ENCODE measurements around the gene ZBED4.

The ZBED4 gene

GRCh38 chr22:49884075-49884474, 30.4 kb downstream of the ZBED4 start:
- Histone ChIP-seq H3K36me3 (ENCODE audit: control insufficient read depth, low read length) (peaks cover 72% of the 10 kb centered on the region), H3K9me2 (replicated peaks; ENCODE audit: control insufficient read depth, low read length) (no peaks in the 10 kb centered on the region), H3F3A (ENCODE audit: control insufficient read depth, insufficient read depth) (no peaks in the 10 kb centered on the region), H3K4me2 (ENCODE audit: low read length) (no peak overlapping the region), H4K20me1 (ENCODE audit: control insufficient read depth, insufficient read depth, low read depth, low read length) (no peaks in the 10 kb centered on the region; the same call in 1 of the 2 replicates), H3K79me2 (ENCODE audit: control insufficient read depth, low read length) (peaks cover 94% of the 10 kb centered on the region), H3K27ac (ENCODE audit: low read depth, low read length) (no peak overlapping the region), H3K27me3 (ENCODE audit: control insufficient read depth, low read length) (no peaks in the 10 kb centered on the region), H3K4me1 (ENCODE audit: control insufficient read depth, low read length) (no peaks in the 10 kb centered on the region), H3K4me3 (ENCODE audit: low read length) (no peak overlapping the region), H3K9me3 (ENCODE audit: control insufficient read depth, insufficient read depth, low read length) (no peaks in the 10 kb centered on the region)
- TF ChIP-seq CTCF (IDR thresholded peaks at IDR 0.05; ENCODE audit: low read depth, low read length, poor library complexity, severe bottlenecking) (no peak), EZH2phosphoT487 (IDR thresholded peaks at IDR 0.05; ENCODE audit: borderline replicate concordance, low read length) (no peak)

- no peak for TF ChIP-seq EZH2phosphoT487 (IDR thresholded peaks at IDR 0.05; ENCODE audit: borderline replicate concordance, low read length)
- no peak for TF ChIP-seq CTCF (IDR thresholded peaks at IDR 0.05; ENCODE audit: low read depth, low read length, poor library complexity, severe bottlenecking)
- Histone ChIP-seq H3K27me3 (ENCODE audit: control insufficient read depth, low read length) (no peaks in the 10 kb centered on the region), H4K20me1 (ENCODE audit: control insufficient read depth, insufficient read depth, low read depth, low read length) (no peaks in the 10 kb centered on the region; the same call in 1 of the 2 replicates), H3K79me2 (ENCODE audit: control insufficient read depth, low read length) (peaks cover 96% of the 10 kb centered on the region), H3K9me3 (ENCODE audit: control insufficient read depth, insufficient read depth, low read length) (no peaks in the 10 kb centered on the region), H3F3A (ENCODE audit: control insufficient read depth, insufficient read depth) (no peaks in the 10 kb centered on the region), H3K9me2 (replicated peaks; ENCODE audit: control insufficient read depth, low read length) (no peaks in the 10 kb centered on the region), H3K27ac (ENCODE audit: low read depth, low read length) (no peak overlapping the region), H3K4me1 (ENCODE audit: control insufficient read depth, low read length) (no peaks in the 10 kb centered on the region), H3K4me3 (ENCODE audit: low read length) (no peak overlapping the region), H3K4me2 (ENCODE audit: low read length) (no peak overlapping the region), H3K36me3 (ENCODE audit: control insufficient read depth, low read length) (peaks cover 78% of the 10 kb centered on the region)
Observed at GRCh38 chr22:49884503-49885260, 31.0 kb downstream of the ZBED4 start.

- TF ChIP-seq EZH2phosphoT487 (IDR thresholded peaks at IDR 0.05; ENCODE audit: borderline replicate concordance, low read length) (no peak), CTCF (IDR thresholded peaks at IDR 0.05; ENCODE audit: low read depth, low read length, poor library complexity, severe bottlenecking) (no peak)
- no peaks in the 10 kb centered on the region for H3F3A ChIP-seq (ENCODE audit: control insufficient read depth, insufficient read depth)
- no peak overlapping the region for H3K27ac ChIP-seq (ENCODE audit: low read depth, low read length)
- H3K4me1 ChIP-seq (ENCODE audit: control insufficient read depth, low read length) = no peaks in the 10 kb centered on the region
- no peaks in the 10 kb centered on the region for H3K9me2 ChIP-seq (replicated peaks; ENCODE audit: control insufficient read depth, low read length)
- no peak overlapping the region for H3K4me3 ChIP-seq (ENCODE audit: low read length)
- peaks cover 91% of the 10 kb centered on the region for H3K79me2 ChIP-seq (ENCODE audit: control insufficient read depth, low read length)
- H4K20me1 ChIP-seq (ENCODE audit: control insufficient read depth, insufficient read depth, low read depth, low read length) = no peaks in the 10 kb centered on the region; the same call in 1 of the 2 replicates
- H3K36me3 ChIP-seq (ENCODE audit: control insufficient read depth, low read length) = peaks cover 83% of the 10 kb centered on the region
- H3K4me2 ChIP-seq (ENCODE audit: low read length) = no peak overlapping the region
- H3K9me3 ChIP-seq (ENCODE audit: control insufficient read depth, insufficient read depth, low read length) = no peaks in the 10 kb centered on the region
- no peaks in the 10 kb centered on the region for H3K27me3 ChIP-seq (ENCODE audit: control insufficient read depth, low read length)
Observed at GRCh38 chr22:49885281-49885680, 31.6 kb downstream of the ZBED4 start.
